KMS-11 (cell line): ENCODE data around the gene SLC11A2.
A peak's percentile ranks its signal among the peaks of the same experiment; 100 is the strongest.

ENCODE experiments used
- H2AFZ ChIP-seq: fragments of 200-600 bp; sonication (generic); 2 replicates; pipeline ENCODE4 v1.6.1; 2016; ENCODE audit warnings: antibody characterized with exemption, mixed run types, low read depth
- H3K27ac ChIP-seq: fragments of 200-600 bp; sonication (generic); 2 replicates; pipeline ENCODE4 v1.6.1; 2016; ENCODE audit warnings: mild to moderate bottlenecking, mixed run types
- H3K27me3 ChIP-seq: fragments of 200-600 bp; sonication (generic); 2 replicates; pipeline ENCODE4 v1.6.1; 2017; ENCODE audit warnings: mild to moderate bottlenecking, low read depth, mixed run types, moderate library complexity; ENCODE audit not compliant: insufficient read depth
- H3K36me3 ChIP-seq: fragments of 200-600 bp; sonication (generic); 2 replicates; pipeline ENCODE4 v1.6.1; 2017; ENCODE audit warnings: mild to moderate bottlenecking, mixed run types; ENCODE audit not compliant: insufficient read depth
- H3K4me1 ChIP-seq: fragments of 200-600 bp; sonication (generic); 2 replicates; pipeline ENCODE4 v1.6.1; 2016; ENCODE audit warnings: mild to moderate bottlenecking, low read depth, mixed run types; ENCODE audit not compliant: poor library complexity, severe bottlenecking
- H3K4me2 ChIP-seq: fragments of 200-600 bp; sonication (generic); 2 replicates; pipeline ENCODE4 v1.7.0; 2016; ENCODE audit warnings: mild to moderate bottlenecking, mixed run types
- H3K4me3 ChIP-seq: fragments of 200-600 bp; sonication (generic); IDR thresholded peaks from 2 replicates; pipeline ENCODE4 v1.6.1; 2017; ENCODE audit warnings: low read depth, low read length, mixed read lengths; ENCODE audit not compliant: insufficient read depth
- H3K79me2 ChIP-seq: fragments of 200-600 bp; sonication (generic); 2 replicates; pipeline ENCODE4 v1.6.1; 2016; ENCODE audit warnings: low read depth, mixed run types; ENCODE audit not compliant: insufficient read depth
- H3K9ac ChIP-seq: fragments of 200-600 bp; sonication (generic); 2 replicates; pipeline ENCODE4 v1.6.1; 2016; ENCODE audit warnings: mild to moderate bottlenecking, mixed run types
- H4K20me1 ChIP-seq: fragments of 200-600 bp; sonication (generic); 2 replicates; pipeline ENCODE4 v1.6.1; 2016; ENCODE audit warnings: mild to moderate bottlenecking, mixed run types; ENCODE audit not compliant: insufficient read depth
- TF ChIP-seq, protein P1 (sequence below): fragments of 200-600 bp; sonication (generic); conservative IDR thresholded peaks from 2 replicates; pipeline ENCODE4 v1.6.1; 2017; ENCODE audit warnings: low read depth, mild to moderate bottlenecking, antibody characterized with exemption, low read length, moderate library complexity, mixed read lengths

The SLC11A2 gene

DNA sequence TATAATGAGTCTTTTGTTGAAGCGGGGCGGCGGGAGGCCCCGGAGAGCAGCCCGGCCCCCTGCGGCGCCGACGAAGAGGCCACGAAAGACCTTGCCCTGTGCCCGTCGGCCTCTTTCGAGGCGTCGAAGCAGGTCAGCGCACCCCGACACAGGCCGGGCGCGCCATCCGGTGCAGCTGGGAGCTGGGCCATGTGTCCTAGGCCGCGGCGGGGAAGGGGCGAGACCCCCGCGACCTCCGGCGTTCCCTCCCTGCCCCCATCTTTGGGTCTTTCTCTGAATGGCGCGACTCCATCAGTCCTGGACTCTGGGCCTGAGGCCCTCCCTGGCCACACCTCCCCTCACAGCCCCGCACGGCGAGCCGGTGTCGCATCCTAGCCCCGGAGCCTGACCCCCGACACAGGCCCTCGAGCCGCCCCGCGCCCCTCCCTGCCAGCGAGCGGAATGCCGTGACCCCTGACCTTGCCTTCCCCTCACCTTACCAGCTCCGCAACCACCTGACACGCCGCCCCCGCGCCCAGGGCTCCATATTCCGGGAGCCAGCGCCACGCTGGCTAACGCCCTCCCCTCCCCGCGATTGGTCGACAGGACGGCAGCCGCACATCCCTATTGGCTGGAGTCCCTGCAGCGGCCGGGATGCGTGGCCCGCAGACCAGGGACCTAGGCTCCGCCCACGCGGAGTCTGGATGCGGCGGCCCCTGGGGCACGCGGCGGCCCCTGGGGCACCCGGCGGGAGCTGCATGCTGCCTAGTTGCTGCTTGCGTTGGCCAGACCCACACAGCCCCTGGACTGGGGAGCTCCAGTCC lies at the start of gene SLC11A2:
Gene SLC11A2 (minus strand): TSS at position 549 of the 803 bp plus-strand sequence. CDS start 15,656 bp downstream, outside the sequence.
- H3K4me1 ChIP-seq: peaks cover 54% of the 10 kb centered on the region
- H2AFZ ChIP-seq: peak within 1 kb of the TSS; percentile 85
- peak within 1 kb of the TSS; percentile 45 for H3K27ac ChIP-seq

DNA sequence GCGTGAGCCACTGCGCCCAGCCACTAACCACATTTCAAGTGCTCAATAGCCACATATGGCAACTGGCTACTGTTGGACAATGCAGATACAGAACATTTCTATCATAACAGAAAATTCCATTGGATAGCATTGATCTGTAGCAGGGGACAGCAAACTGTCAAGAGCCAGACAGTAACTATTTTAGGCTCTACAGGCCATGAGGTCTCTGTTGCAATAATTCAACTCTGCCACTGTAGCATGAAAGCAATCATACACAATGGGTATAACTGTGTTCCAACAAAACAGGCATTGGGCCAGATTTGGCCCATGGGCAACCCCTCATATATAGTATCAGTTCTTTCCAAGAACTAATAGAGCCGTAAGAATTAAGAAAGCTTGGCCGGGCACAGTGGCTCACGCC lies 49.2 kb upstream of the SLC11A2 start:
- Histone ChIP-seq H3K9ac (no peak overlapping the region), H2AFZ (no peak overlapping the region), H3K36me3 (no peaks in the 10 kb centered on the region), H3K27me3 (no peaks in the 10 kb centered on the region), H3K4me1 (peaks cover 4% of the 10 kb centered on the region), H4K20me1 (no peaks in the 10 kb centered on the region), H3K4me2 (no peak overlapping the region), H3K27ac (no peak overlapping the region), H3K79me2 (no peaks in the 10 kb centered on the region), H3K4me3 (no peak overlapping the region)
- TF ChIP-seq, protein P1, sequence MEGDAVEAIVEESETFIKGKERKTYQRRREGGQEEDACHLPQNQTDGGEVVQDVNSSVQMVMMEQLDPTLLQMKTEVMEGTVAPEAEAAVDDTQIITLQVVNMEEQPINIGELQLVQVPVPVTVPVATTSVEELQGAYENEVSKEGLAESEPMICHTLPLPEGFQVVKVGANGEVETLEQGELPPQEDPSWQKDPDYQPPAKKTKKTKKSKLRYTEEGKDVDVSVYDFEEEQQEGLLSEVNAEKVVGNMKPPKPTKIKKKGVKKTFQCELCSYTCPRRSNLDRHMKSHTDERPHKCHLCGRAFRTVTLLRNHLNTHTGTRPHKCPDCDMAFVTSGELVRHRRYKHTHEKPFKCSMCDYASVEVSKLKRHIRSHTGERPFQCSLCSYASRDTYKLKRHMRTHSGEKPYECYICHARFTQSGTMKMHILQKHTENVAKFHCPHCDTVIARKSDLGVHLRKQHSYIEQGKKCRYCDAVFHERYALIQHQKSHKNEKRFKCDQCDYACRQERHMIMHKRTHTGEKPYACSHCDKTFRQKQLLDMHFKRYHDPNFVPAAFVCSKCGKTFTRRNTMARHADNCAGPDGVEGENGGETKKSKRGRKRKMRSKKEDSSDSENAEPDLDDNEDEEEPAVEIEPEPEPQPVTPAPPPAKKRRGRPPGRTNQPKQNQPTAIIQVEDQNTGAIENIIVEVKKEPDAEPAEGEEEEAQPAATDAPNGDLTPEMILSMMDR: no peak

More for the DNA sequence above, at the start of gene SLC11A2:
- peak within 1 kb of the TSS; percentile 30 for H3K4me3 ChIP-seq
- H4K20me1 ChIP-seq: no peaks in the 10 kb centered on the region
- no peaks in the 10 kb centered on the region for H3K27me3 ChIP-seq
- TF ChIP-seq, protein P1: no peak
- H3K36me3 ChIP-seq: no peaks in the 10 kb centered on the region
- H3K79me2 ChIP-seq: peaks cover 45% of the 10 kb centered on the region
- H3K9ac ChIP-seq: peak within 1 kb of the TSS; percentile 69
- peak within 1 kb of the TSS; percentile 69 for H3K4me2 ChIP-seq

DNA sequence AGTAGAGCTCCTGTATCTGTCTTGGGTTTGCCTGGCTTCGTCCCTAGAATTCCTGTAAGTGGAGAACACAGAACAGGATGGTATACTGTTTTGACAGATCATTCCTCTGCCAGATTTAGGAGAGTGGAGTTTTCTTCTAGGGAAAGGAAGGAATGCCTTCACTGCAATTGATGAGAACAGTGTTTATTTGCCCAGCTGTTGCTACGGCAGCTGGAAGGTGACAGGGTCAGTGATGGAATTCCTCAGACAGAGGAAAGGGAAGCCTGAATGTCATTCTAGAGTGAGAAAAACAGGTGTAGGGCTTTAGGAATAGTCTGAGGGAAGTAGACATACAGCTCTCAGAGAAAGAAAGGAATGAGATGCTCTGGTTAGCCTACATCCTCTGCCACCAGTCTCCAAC lies 45.5 kb upstream of the SLC11A2 start:
- Histone ChIP-seq H4K20me1 (no peaks in the 10 kb centered on the region), H3K4me2 (no peak overlapping the region), H2AFZ (no peak overlapping the region), H3K27ac (no peak overlapping the region), H3K4me3 (no peak overlapping the region), H3K36me3 (no peaks in the 10 kb centered on the region), H3K27me3 (no peaks in the 10 kb centered on the region), H3K4me1 (peaks cover 13% of the 10 kb centered on the region), H3K9ac (no peak overlapping the region), H3K79me2 (no peaks in the 10 kb centered on the region)
- TF ChIP-seq, protein P1: no peak

DNA sequence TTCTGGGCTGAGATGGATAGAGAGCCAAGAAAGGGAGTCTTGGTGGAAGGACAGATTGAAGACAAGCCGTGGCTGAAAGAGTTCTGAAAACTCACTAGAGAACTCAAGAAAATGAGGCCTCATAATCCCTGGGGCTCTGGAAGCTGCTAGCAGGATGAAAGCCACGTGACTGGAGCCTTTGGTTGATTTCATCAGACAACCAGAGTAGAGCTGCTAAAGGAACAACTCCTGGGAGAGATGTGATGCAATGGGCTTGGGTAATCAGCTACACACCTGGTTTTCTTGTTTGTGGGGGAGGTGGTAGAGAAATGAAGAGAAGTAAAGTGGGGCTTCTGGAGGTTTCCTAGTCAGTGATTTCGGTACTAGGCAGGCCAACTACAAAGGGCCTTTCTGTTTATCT lies 43.8 kb upstream of the SLC11A2 start:
- Histone ChIP-seq H3K4me1 (peaks cover 28% of the 10 kb centered on the region), H3K4me2 (peak overlapping the region; percentile 1; the same call in 1 of the 2 replicates), H3K9ac (no peak overlapping the region), H2AFZ (no peak overlapping the region), H4K20me1 (no peaks in the 10 kb centered on the region), H3K27ac (no peak overlapping the region; the same call in 1 of the 2 replicates), H3K36me3 (no peaks in the 10 kb centered on the region), H3K4me3 (no peak overlapping the region), H3K79me2 (no peaks in the 10 kb centered on the region), H3K27me3 (no peaks in the 10 kb centered on the region)
- TF ChIP-seq, protein P1: no peak
